NCI-H2196 treated with DMSO at 0.1 percent for 48 hours (cell line): ENCODE measurements around the gene THOC2.
"Not testable (repeated sequence)": the region's sequence is repeated elsewhere in the genome, so short reads cannot be mapped to it uniquely, and the experiment has no call there.

Experiments
- DNase-seq: peaks from one replicate; lab custom pipeline; 2025; ENCODE audit not compliant: unreplicated experiment; lab: John Stamatoyannopoulos, UW

THOC2 gene

DNA sequence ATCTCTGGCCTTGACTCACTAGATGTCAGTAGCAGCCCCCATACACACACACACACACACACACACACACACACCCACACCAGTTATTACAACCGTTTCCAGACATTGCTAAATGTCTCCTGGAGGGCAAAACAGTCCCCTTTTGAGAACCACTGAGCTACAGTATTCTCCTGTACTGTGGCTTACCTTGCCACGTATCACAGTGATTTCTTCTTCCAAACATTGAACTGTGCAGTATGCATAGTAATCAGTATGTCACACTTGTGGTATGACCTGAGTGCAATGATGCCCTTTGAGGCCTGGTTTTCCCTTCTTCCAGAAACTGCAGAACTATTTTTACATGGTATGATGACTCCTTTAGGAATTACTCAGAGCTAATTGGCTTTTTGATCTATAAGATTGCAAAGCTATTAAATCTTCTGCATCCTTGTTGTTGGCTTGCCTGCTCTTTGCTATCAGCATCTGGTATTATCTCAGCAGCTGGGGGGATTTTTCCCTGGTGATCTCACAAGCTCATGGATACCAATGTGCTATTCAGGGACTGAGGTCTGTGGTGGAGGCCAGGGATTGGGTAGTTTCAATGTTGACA lies 3.6 kb upstream of the THOC2 start:
- no peak for DNase-seq

GRCh38 chrX:123735137-123735536 lies 2.3 kb upstream of the THOC2 start:
- DNase-seq = not testable (repeated sequence)

DNA sequence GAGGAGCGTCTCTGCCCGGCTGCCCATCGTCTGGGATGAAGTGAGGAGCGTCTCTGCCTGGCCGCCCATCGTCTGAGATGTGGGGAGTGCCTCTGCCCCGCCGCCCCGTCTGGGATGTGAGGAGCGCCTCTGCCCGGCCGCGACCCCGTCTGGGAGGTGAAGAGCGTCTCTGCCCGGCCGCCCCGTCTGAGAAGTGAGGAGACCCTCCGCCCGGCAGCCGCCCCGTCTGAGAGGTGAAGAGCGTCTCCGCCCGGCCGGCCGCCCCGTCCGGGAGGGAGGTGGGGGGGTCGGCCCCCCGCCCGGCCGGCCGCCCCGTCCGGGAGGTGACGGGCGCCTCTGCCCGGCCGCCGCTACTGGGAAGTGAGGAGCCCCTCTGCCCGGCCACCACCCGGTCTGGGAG lies 1.2 kb upstream of the THOC2 start:
- DNase-seq = not testable (repeated sequence)

DNA sequence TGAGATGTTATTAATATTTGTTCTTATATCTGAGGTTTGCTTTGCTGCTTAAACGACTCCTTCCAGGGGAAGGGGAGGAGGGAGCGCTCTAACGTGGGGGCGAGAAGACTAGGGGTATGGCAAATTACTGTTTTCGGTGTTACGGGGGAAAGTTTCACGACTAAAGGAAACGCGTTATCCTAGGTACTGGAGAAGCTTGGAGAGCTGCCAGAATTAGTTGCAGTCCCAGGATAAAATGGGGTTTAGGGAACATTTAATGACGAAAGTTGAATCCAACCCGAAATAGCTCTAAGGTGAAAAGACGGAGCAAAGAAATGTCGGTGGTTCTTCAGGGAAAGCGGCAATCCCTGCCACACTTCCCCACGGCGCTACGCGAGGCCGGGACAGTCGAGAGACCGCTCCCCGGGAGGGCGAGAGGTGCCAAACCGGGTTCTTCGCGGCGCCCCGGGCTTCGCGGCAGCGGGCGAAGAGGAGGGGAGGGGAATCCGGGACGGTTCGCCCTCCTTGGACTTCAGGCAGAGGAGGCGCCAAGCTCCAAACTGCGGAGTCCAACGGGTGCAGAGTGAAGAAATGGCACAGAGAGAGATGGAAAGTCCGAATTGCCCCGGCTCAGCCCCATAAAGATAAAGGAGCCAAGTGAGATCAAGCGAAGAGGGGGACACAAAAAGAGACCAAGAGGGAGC lies 724 bp downstream of the THOC2 start:
- no peak for DNase-seq

GRCh38 chrX:123731258-123731986 lies 1.4 kb downstream of the THOC2 start:
- DNase-seq = no peak

GRCh38 chrX:123728554-123728953 lies 4.3 kb downstream of the THOC2 start:
- DNase-seq = no peak

- DNase-seq = no peak
Measured at GRCh38 chrX:123728016-123728415, 4.8 kb downstream of the THOC2 start.

DNA sequence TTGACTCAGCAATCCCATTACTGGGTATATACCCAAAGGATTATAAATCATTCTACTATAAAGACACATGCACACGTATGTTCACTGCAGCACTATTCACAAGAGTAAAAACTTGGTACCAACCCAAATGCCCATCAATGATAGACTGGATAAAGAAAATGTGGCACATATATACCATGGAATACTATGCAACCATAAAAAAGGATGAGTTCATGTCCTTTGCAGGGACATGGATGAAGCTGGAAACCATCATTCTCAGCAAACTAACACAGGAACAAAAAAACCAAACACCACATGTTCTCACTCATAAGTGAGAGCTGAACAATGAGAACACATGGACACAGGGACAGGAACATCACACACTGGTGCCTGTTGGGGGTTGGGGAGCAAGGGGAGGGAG lies 10.7 kb downstream of the THOC2 start:
- DNase-seq = not testable (repeated sequence)

- no peak for DNase-seq
Measured at GRCh38 chrX:123720486-123720885, 12.4 kb downstream of the THOC2 start.

GRCh38 chrX:123713841-123714240 lies 19.0 kb downstream of the THOC2 start:
- DNase-seq = no peak

DNA sequence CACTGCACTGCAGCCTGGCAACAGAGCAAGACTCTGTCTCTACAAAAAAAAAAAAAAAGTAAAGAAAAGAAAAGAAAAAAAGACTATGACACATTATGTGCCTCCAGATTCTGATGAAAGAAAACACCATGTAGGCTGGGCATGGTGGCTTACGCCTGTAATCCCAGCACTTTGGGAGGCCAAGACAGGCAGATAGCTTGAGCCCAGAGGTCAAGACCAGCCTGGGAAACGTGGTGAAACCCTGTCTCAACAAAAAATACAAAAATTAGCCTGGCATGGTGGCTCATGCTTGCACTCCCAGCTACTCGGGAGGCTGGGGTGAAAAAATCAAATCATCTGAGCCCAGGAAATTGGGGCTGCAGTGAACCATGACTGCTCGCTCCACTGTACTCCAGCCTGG lies 19.4 kb downstream of the THOC2 start:
- DNase-seq = no peak

GRCh38 chrX:123711201-123711600 lies 21.7 kb downstream of the THOC2 start:
- not testable (repeated sequence) for DNase-seq

- DNase-seq = no peak
Measured at GRCh38 chrX:123704781-123705180, 28.1 kb downstream of the THOC2 start.

GRCh38 chrX:123698979-123699520 lies 33.8 kb downstream of the THOC2 start:
- no peak for DNase-seq

DNA sequence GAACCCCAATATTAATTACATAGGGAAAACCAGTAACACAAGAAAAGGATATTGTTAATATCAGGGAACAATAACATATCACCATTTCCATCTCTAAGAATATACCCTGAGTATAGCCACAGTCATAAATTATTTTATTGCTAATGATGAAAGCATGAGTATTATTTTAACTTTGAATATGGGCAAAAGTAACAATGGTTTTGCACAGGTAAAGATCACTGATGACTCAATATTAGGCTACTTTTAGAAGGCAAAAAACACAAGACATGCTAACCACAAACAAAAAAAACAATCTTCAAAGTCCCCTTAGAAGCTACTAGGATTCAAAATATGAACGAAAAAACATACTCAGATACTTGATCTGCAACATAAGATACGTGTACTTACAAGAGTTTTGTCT lies 36.5 kb downstream of the THOC2 start:
- DNase-seq = no peak

DNA sequence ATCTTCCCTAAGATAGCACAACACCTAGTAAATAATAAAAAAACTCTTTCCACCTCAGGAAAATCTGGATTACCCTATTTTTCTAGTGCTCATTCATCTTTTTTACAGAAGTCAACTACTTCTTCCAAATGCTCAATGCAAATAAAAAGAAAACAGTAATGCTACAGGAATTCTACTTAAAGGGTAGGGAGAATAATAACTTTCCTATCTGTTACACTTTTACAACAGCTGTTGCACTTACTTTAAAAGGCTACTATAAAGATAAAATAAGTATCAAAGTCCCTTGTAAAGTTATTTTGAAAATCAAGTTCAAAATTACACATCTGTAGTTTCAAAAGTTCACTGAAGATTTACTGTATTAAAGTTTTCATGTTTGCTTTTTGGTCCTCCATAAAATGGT lies 37.6 kb downstream of the THOC2 start:
- no peak for DNase-seq

GRCh38 chrX:123691776-123692175 lies 41.1 kb downstream of the THOC2 start:
- no peak for DNase-seq

- no peak for DNase-seq
Measured at GRCh38 chrX:123688524-123688923, 44.3 kb downstream of the THOC2 start.

GRCh38 chrX:123685232-123685631 lies 47.6 kb downstream of the THOC2 start:
- no peak for DNase-seq

DNA sequence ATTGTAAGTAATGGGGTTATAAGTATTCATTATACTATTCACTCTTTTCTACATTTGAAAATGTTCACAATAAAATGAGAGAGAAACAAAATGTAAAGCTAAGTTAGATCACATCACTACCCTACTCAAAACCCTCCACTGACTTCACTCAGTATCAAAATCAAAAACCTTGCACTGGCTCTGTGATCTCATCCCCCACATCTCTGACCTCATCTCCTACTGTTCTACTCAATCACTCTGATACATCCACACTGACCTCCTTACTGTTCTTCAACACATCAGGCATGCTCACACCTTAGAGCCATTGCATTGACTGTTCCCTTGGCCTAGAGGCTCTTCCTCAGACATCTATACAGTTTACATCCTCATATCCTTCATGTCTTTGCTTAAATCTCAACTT lies 50.7 kb downstream of the THOC2 start:
- no peak for DNase-seq

DNA sequence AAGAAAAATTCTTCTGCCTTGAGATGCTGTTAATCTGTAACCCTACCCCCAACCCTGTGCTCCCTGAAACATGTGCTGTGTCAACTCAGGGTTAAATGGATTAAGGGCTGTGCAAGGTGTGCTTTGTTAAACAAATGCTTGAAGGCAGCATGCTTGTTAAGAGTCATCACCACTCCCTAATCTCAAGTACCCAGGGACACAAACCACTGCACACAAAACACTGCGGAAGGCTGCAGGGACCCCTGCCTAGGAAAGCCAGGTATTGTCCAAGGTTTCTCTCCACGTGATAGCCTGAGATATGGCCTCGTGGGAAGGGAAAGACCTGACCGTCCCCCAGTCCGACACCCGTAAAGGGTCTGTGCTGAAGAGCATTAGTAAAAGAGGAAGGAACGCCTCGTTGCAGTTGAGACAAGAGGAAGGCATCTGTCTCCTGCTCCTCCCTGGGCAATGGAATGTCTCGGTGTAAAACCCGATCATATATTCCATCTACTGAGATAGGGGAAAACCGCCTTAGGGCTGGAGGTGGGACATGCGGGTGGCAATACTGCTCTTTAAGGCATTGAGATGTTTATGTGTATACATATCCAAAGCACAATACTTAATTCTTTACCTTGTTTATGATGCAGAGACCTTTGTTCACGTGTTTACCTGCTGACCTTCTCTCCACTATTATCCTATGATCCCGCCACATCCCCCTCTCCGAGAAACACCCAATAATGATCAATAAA lies 53.0 kb downstream of the THOC2 start:
- DNase-seq = not testable (repeated sequence)
